ENCODE measurements around the gene GGCX. TPM values are rescaled to one million over a fixed set of nuclear protein-coding genes. Genes with fewer than 3 reads are reported as not detected.

GGCX gene
- total and polyA plus RNA-seq, 9 of the 15 experiments (the other 6 are each of a cell fraction or from before 2014, with no cell fraction given) = 14.4 to 47.1 (median 28.1) TPM

GRCh38 chr2:85531589-85531988, 29.7 kb downstream of the GGCX start:
- in situ Hi-C loops (cut with MboI) = no loop called here

More at GRCh38 chr2:85531589-85531988, 29.7 kb downstream of the GGCX start:
- Histone ChIP-seq H3K4me3 (no peak overlapping the region), H3K27me3 (ENCODE audit: control insufficient read depth in 2 of 2, insufficient read depth in 2 of 2, low read length in 2 of 2) (no peaks in the 10 kb centered on the region), H3K79me2 (ENCODE audit: control insufficient read depth, insufficient read depth, low read length) (peaks cover 3% of the 10 kb centered on the region; the same call in 1 of the 3 replicates), H3K9ac (ENCODE audit: insufficient read depth in 1 of 2, low read depth in 2 of 2, low read length in 2 of 2) (no peak overlapping the region; a peak in 1 of 4 replicates), H2AFZ (ENCODE audit: low read depth, low read length) (no peak overlapping the region), H3K36me3 (ENCODE audit: control insufficient read depth, insufficient read depth, low read length) (no peaks in the 10 kb centered on the region), H4K20me1 (replicated peaks; ENCODE audit: control insufficient read depth, insufficient read depth, low read length) (no peaks in the 10 kb centered on the region), H3K9me3 (replicated peaks; ENCODE audit: control insufficient read depth, insufficient read depth, low read depth, low read length) (no peaks in the 10 kb centered on the region), H3K4me2 (ENCODE audit: insufficient read depth, low read length) (no peak overlapping the region), H3K4me1 (replicated peaks in 1 of 2; ENCODE audit: control insufficient read depth in 2 of 2, insufficient read depth in 2 of 2, low read length in 2 of 2) (no peaks in the 10 kb centered on the region; a peak in 1 of 5 replicates), H3K27ac (ENCODE audit: extremely low read depth, low read depth, low read length) (no peak overlapping the region), H3K9me1 (ENCODE audit: control insufficient read depth, insufficient read depth, low read length) (no peaks in the 10 kb centered on the region)
- no TSS peak for BruUV-seq (replicated peaks)
- CTCF ChIA-PET (ENCODE audit: low intra/inter-chr PET ratio) = no interaction called here
- no peak for DNase-seq (ENCODE audit: extremely low read depth in 1 of 4, low spot score in 3 of 4)
- ATAC-seq = no peak
- no peak for FAIRE-seq
- POLR2A ChIA-PET = interaction anchor here (0.8 to 0.9 kb wide), 2 partner anchors 9 to 25 kb away, joined by 3 to 5 read pairs; no protein-coding TSS in a partner anchor
- TF ChIP-seq ZFP30 (CRISPR knock-in tag; IDR thresholded peaks at IDR 0.05; ENCODE audit: borderline replicate concordance) = no peak
- TF ChIP-seq SIN3A (IDR thresholded peaks at IDR 0.05; ENCODE audit: borderline replicate concordance in 2 of 2, control insufficient read depth in 1 of 2, low read depth in 2 of 2, low read length in 2 of 2) = no peak
- no peak for TF ChIP-seq RBM39 (optimal IDR thresholded peaks at IDR 0.05; ENCODE audit: low read depth, low read length)
- TF ChIP-seq ZNF76 (CRISPR knock-in tag; IDR thresholded peaks at IDR 0.05; ENCODE audit: borderline replicate concordance) = no peak
- TF ChIP-seq TFE3 (CRISPR knock-in tag; IDR thresholded peaks at IDR 0.05) = no peak
- TF ChIP-seq NFYB (IDR thresholded peaks at IDR 0.05; ENCODE audit: extremely low read depth, insufficient read length) = no peak
- no peak for TF ChIP-seq CTCF (IDR thresholded peaks at IDR 0.05 in 2 of 3, conservative IDR thresholded peaks at IDR 0.05 in 1 of 3; ENCODE audit: insufficient read depth in 2 of 3, low read depth in 1 of 3, low read length in 3 of 3)
- no peak for TF ChIP-seq TFAP4 (CRISPR knock-in tag; IDR thresholded peaks at IDR 0.05; ENCODE audit: borderline replicate concordance)
- no peak for TF ChIP-seq RBM22 (IDR thresholded peaks at IDR 0.05; ENCODE audit: low read depth, low read length, poor library complexity, severe bottlenecking)
- TF ChIP-seq ZNF165 (CRISPR knock-in tag; IDR thresholded peaks at IDR 0.05; ENCODE audit: borderline replicate concordance) = no peak
- no peak for TF ChIP-seq SIN3B (IDR thresholded peaks at IDR 0.05; ENCODE audit: low read depth)
- TF ChIP-seq ATF4 (CRISPR knock-in tag; IDR thresholded peaks at IDR 0.05) = no peak
- no peak for TF ChIP-seq SETDB1 (IDR thresholded peaks at IDR 0.05; ENCODE audit: low read length)
- TF ChIP-seq MED1 (CRISPR knock-in tag; IDR thresholded peaks at IDR 0.05; ENCODE audit: borderline replicate concordance) = no peak
- no peak for TF ChIP-seq L3MBTL2 (IDR thresholded peaks at IDR 0.05)
- TF ChIP-seq WHSC1 (IDR thresholded peaks at IDR 0.05; ENCODE audit: low read length) = no peak
- intact Hi-C loops (cut with micrococcal nuclease) = no loop called here
- WGBS (ENCODE audit: insufficient coverage, low coverage, missing lambda C conversion rate) = 81% methylated on average over 2 of the region's 2 CpGs

Data from K562 (cell line).